Measurements from ENCODE around the gene MALT1. TPM values are rescaled to one million over a fixed set of nuclear protein-coding genes. Genes with fewer than 3 reads are reported as not detected.

The MALT1 gene, protein sequence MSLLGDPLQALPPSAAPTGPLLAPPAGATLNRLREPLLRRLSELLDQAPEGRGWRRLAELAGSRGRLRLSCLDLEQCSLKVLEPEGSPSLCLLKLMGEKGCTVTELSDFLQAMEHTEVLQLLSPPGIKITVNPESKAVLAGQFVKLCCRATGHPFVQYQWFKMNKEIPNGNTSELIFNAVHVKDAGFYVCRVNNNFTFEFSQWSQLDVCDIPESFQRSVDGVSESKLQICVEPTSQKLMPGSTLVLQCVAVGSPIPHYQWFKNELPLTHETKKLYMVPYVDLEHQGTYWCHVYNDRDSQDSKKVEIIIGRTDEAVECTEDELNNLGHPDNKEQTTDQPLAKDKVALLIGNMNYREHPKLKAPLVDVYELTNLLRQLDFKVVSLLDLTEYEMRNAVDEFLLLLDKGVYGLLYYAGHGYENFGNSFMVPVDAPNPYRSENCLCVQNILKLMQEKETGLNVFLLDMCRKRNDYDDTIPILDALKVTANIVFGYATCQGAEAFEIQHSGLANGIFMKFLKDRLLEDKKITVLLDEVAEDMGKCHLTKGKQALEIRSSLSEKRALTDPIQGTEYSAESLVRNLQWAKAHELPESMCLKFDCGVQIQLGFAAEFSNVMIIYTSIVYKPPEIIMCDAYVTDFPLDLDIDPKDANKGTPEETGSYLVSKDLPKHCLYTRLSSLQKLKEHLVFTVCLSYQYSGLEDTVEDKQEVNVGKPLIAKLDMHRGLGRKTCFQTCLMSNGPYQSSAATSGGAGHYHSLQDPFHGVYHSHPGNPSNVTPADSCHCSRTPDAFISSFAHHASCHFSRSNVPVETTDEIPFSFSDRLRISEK
- 10 to 100 TPM; 18.5 to 45.6 (median 30.1) TPM for total RNA-seq

DNA sequence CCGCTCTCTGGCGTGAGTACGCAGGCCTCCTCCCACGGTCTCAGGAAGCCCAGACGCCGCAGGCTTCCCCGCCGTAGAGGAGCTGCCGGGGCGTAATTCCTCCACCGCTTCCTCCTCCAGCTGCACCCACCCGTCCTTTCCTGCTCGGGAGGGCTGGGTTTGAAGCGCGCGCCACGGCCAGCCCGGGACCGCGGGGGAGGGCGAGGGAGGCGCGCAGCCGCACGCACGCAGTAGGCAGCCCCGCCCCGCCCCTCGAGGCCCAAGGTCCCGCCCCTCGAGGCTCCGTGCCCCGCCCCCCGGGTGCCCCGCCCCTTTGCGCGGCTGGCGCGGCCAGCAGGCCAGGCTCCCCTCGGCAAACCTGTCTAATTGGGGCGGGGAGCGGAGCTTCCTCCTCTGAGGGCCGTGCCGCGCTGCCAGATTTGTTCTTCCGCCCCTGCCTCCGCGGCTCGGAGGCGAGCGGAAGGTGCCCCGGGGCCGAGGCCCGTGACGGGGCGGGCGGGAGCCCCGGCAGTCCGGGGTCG lies at the start of gene MALT1:
Gene MALT1, plus strand, starts transcription at position 355 of the 521 bp plus-strand sequence. CDS start 179 bp downstream, outside the sequence.
- DNase-seq (ENCODE audit: low spot score) (peak; percentile 84), ATAC-seq (ENCODE audit: low FRiP score) (peak; percentile 95)
- TF ChIP-seq, protein P1, sequence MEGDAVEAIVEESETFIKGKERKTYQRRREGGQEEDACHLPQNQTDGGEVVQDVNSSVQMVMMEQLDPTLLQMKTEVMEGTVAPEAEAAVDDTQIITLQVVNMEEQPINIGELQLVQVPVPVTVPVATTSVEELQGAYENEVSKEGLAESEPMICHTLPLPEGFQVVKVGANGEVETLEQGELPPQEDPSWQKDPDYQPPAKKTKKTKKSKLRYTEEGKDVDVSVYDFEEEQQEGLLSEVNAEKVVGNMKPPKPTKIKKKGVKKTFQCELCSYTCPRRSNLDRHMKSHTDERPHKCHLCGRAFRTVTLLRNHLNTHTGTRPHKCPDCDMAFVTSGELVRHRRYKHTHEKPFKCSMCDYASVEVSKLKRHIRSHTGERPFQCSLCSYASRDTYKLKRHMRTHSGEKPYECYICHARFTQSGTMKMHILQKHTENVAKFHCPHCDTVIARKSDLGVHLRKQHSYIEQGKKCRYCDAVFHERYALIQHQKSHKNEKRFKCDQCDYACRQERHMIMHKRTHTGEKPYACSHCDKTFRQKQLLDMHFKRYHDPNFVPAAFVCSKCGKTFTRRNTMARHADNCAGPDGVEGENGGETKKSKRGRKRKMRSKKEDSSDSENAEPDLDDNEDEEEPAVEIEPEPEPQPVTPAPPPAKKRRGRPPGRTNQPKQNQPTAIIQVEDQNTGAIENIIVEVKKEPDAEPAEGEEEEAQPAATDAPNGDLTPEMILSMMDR (IDR thresholded peaks at IDR 0.05): no peak

DNA sequence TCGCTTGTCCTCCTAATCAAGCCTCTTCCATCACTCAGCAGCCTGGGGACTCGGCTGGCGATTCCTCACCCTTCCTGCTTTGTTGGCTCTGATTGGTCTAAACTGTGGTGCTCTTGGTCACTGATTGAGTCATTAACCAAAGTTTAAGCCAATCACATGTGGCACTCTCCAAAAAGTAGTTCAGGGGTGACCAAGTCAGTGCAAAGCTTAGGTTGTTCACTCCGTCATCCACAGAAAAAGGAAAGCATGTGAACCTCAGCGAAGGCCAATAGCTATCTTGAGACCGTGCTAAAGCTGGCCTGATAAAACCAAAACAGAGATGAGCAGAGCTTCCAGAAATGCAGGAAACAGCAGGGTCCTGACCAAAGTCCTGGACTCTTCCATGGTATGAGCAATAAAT lies 47.3 kb upstream of the MALT1 start:
- TF ChIP-seq, protein P1 (IDR thresholded peaks at IDR 0.05): no peak
- ATAC-seq (ENCODE audit: low FRiP score) (no peak), DNase-seq (ENCODE audit: low spot score) (no peak)

DNA sequence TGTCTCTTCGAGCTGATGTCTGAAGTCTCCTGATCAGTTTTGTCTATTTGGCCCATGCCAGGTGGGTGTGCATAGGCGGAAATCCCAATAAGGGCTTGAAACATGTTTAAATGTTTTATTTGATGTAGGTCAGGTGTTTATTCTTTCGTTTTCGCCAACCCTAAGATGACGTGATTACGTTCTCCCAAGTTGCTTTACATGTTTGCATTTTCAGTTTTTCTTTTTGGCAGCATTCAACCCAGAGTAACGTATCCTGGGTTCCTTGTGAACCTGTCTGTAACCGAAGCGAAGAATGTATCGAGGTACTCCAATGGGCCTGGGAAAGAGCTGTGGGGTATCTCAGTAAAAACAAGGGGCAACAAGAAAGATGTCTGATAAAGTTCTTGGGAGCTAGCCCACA lies 45.4 kb upstream of the MALT1 start:
- DNase-seq (ENCODE audit: low spot score) (no peak), ATAC-seq (ENCODE audit: low FRiP score) (no peak)
- TF ChIP-seq, protein P1 (IDR thresholded peaks at IDR 0.05): no peak

DNA sequence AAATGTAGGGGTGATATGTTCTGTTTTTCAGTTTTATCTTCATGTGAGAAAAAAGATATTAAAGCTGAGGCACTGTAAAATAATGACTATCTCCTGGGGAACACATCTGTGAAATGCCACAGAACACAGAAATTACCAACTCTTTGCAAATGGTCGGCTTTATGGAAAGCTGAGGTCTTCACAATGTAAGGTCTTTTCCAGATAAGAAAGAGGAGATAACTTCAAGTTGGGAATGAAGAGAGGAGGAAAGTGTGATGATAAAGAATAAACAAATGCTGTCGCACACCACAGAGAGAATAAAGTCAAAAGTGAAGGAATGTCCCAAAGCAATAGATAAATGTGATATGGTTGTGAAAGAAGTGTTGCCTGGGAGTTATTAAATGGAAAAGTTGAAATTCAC lies 41.2 kb upstream of the MALT1 start:
- TF ChIP-seq, protein P1 (IDR thresholded peaks at IDR 0.05): no peak
- no peak for DNase-seq (ENCODE audit: low spot score)
- ATAC-seq (ENCODE audit: low FRiP score): no peak

DNA sequence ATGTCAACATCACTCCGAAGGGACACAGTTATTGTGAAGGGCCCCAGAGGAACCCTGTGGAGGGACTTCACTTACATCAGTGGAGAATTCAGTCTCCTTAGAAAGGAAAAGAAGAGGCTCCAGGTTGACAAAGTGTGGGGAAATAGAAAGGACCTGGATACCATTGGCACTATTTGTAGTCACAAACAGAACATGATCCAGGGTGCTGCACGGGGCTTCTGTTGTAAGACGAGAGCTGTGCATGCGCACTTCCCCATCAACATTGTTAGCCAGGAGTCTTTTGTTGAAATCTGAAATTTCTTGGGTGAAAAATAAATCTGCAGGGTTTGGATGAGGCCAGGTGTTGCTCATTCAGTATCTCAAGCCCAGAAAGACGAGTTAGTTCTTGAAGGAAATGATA lies 40.0 kb upstream of the MALT1 start:
- TF ChIP-seq, protein P1 (IDR thresholded peaks at IDR 0.05): no peak
- no peak for ATAC-seq (ENCODE audit: low FRiP score)
- DNase-seq (ENCODE audit: low spot score): no peak

DNA sequence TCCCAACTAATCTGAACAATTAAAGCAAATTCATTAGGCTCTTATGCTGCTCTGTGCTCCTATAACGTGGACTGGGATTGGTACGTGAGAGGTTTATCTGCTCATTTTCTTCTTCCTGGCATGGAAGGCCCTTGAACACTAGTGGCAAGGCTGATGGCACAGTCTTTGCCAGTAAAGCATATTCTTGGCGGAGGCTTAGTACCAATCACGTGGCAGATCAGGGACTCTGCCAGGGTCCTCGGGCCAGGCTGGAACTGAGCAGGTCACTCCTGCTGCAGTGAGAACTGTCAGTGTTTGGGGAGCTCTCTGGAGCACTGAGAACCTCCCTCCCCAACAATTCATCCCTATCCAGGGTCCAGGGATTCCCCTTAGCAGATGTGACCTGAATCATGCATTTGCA lies 38.7 kb upstream of the MALT1 start:
- TF ChIP-seq, protein P1 (IDR thresholded peaks at IDR 0.05): no peak
- ATAC-seq (ENCODE audit: low FRiP score) (no peak), DNase-seq (ENCODE audit: low spot score) (no peak)

All from omental fat pad (tissue), 4 donors.